HG03045 (cell line): Measurements from ENCODE around the gene ZNF491.
A peak's percentile ranks its signal among the peaks of the same experiment; 100 is the strongest.
"Not testable (repeated sequence)": the region's sequence is repeated elsewhere in the genome, so short reads cannot be mapped to it uniquely, and the experiment has no call there.

ENCODE experiments used
- ATAC-seq: cut with Tn5 transposase; IDR thresholded peaks from one replicate; pipeline ENCODE4 v1.9.1; 2021; ENCODE audit warnings: mild to moderate bottlenecking, moderate library complexity; ENCODE audit not compliant: unreplicated experiment

ZNF491 gene

GRCh38 chr19:11806354-11807098 lies 8.2 kb downstream of the ZNF491 start:
- ATAC-seq = no peak

GRCh38 chr19:11807099-11807380 lies 8.7 kb downstream of the ZNF491 start:
- no peak for ATAC-seq

- peak; percentile 29 for ATAC-seq
Observed at GRCh38 chr19:11813703-11814028, 15.3 kb downstream of the ZNF491 start.

- peak; percentile 98 for ATAC-seq
Observed at GRCh38 chr19:11814029-11814699, 15.8 kb downstream of the ZNF491 start, which contains the start of gene ZNF440. TSS of gene ZNF440 (plus strand) at chr19:11814273. CDS start at chr19:11814448, 175 bp downstream.

- ATAC-seq = no peak
Observed at GRCh38 chr19:11814700-11815035, 16.3 kb downstream of the ZNF491 start.

- ATAC-seq = no peak
Observed at GRCh38 chr19:11821474-11822109, 23.3 kb downstream of the ZNF491 start.

GRCh38 chr19:11828957-11829876 lies 30.9 kb downstream of the ZNF491 start:
- ATAC-seq = not testable (repeated sequence)

- ATAC-seq = no peak
Observed at GRCh38 chr19:11832253-11832912, 34.1 kb downstream of the ZNF491 start.

GRCh38 chr19:11833541-11833940 lies 35.2 kb downstream of the ZNF491 start:
- no peak for ATAC-seq

GRCh38 chr19:11835626-11836066 lies 37.3 kb downstream of the ZNF491 start:
- ATAC-seq = not testable (repeated sequence)

GRCh38 chr19:11843722-11844121 lies 45.4 kb downstream of the ZNF491 start:
- ATAC-seq = no peak

- ATAC-seq = not testable (repeated sequence)
Observed at GRCh38 chr19:11847615-11848014, 49.3 kb downstream of the ZNF491 start.

- no peak for ATAC-seq
Observed at GRCh38 chr19:11848200-11848593, 49.9 kb downstream of the ZNF491 start.

- ATAC-seq = peak; percentile 83
Observed at GRCh38 chr19:11848594-11849469, 50.5 kb downstream of the ZNF491 start, which contains the start of gene ZNF439. TSS of gene ZNF439 (plus strand) at chr19:11848726. CDS start at chr19:11848868, 142 bp downstream.

- ATAC-seq = not testable (repeated sequence)
Observed at GRCh38 chr19:11850289-11850688, 52.0 kb downstream of the ZNF491 start.

- no peak for ATAC-seq
Observed at GRCh38 chr19:11853358-11853757, 55.0 kb downstream of the ZNF491 start.

GRCh38 chr19:11856596-11857250 lies 58.4 kb downstream of the ZNF491 start:
- no peak for ATAC-seq
